Measurements from ENCODE around the gene RASSF5.
"Not testable (repeated sequence)": the region's sequence is repeated elsewhere in the genome, so short reads cannot be mapped to it uniquely, and the experiment has no call there.

RASSF5 gene

GRCh38 chr1:206591226-206591625, 83.9 kb downstream of the RASSF5 start:
- DNase-seq = no peak

- no peak for DNase-seq
These were observed 84.4 kb downstream of the RASSF5 start for GRCh38 chr1:206591696-206592095.

- no peak for DNase-seq
These were observed 86.1 kb downstream of the RASSF5 start for GRCh38 chr1:206593351-206593925.

GRCh38 chr1:206595581-206596318, 88.4 kb downstream of the RASSF5 start:
- DNase-seq = no peak

- no peak for DNase-seq
These were observed 89.0 kb downstream of the RASSF5 start for GRCh38 chr1:206596319-206596666.

- no peak for DNase-seq
These were observed 93.2 kb downstream of the RASSF5 start for GRCh38 chr1:206600527-206600926.

GRCh38 chr1:206604861-206605260, 97.5 kb downstream of the RASSF5 start:
- DNase-seq = no peak

GRCh38 chr1:206606867-206607266, 99.5 kb downstream of the RASSF5 start:
- DNase-seq = no peak

- DNase-seq = peak; percentile 76
These were observed 100.9 kb downstream of the RASSF5 start for GRCh38 chr1:206608108-206608698.

GRCh38 chr1:206609229-206609991, 102.1 kb downstream of the RASSF5 start:
- no peak for DNase-seq

GRCh38 chr1:206612129-206612876, 105.0 kb downstream of the RASSF5 start, which contains the start of gene EIF2D:
TSS of gene EIF2D (minus strand) at chr1:206612465. CDS start at chr1:206612342, 123 bp downstream.
- DNase-seq = peak; percentile 97

GRCh38 chr1:206626396-206626795, 119.1 kb downstream of the RASSF5 start:
- DNase-seq = not testable (repeated sequence)

- DNase-seq = no peak
These were observed 121.6 kb downstream of the RASSF5 start for GRCh38 chr1:206628916-206629315.

- DNase-seq = peak; percentile 40
These were observed 123.8 kb downstream of the RASSF5 start for GRCh38 chr1:206631085-206631509.

- DNase-seq = no peak
These were observed 126.4 kb downstream of the RASSF5 start for GRCh38 chr1:206633708-206634121.

- peak; percentile 92 for DNase-seq
These were observed 127.2 kb downstream of the RASSF5 start for GRCh38 chr1:206634365-206635079.

- DNase-seq = peak; percentile 96
These were observed 128.0 kb downstream of the RASSF5 start, which contains the start of gene DYRK3 for GRCh38 chr1:206635080-206635977. TSS of gene DYRK3 (plus strand) at chr1:206635536. CDS start at chr1:206635704, 168 bp downstream.

GRCh38 chr1:206635978-206636345, 128.6 kb downstream of the RASSF5 start:
- no peak for DNase-seq

- no peak for DNase-seq
These were observed 129.3 kb downstream of the RASSF5 start for GRCh38 chr1:206636671-206637070.

- DNase-seq = no peak
These were observed 130.3 kb downstream of the RASSF5 start for GRCh38 chr1:206637605-206638004.

Measured in stimulated activated CD8-positive, alpha-beta memory T cell treated with anti-CD3 and anti-CD28 coated beads, Interleukin-4, amount 100 ng/mL, for 48 hours (primary cell).